LoVo (cell line): ENCODE data around the gene UMODL1.

ENCODE experiments used
- DNase-seq: peaks from one replicate; pipeline ENCODE4 v3.0.0-alpha.2; 2016; ENCODE audit warnings: low spot score

The UMODL1 gene

GRCh38 chr21:42080788-42081083, 9.6 kb downstream of the UMODL1 start:
- DNase-seq = no peak

- no peak for DNase-seq
These were observed 10.0 kb downstream of the UMODL1 start for GRCh38 chr21:42081138-42081537.

GRCh38 chr21:42081931-42082381, 10.8 kb downstream of the UMODL1 start:
- no peak for DNase-seq

GRCh38 chr21:42082501-42083360, 11.6 kb downstream of the UMODL1 start:
- no peak for DNase-seq

- DNase-seq = no peak
These were observed 12.2 kb downstream of the UMODL1 start for GRCh38 chr21:42083361-42083690.

- no peak for DNase-seq
These were observed 13.0 kb downstream of the UMODL1 start for GRCh38 chr21:42084079-42084478.

- DNase-seq = no peak
These were observed 14.3 kb downstream of the UMODL1 start for GRCh38 chr21:42085246-42086077.

- no peak for DNase-seq
These were observed 15.9 kb downstream of the UMODL1 start for GRCh38 chr21:42086969-42087368.

- no peak for DNase-seq
These were observed 17.0 kb downstream of the UMODL1 start for GRCh38 chr21:42088148-42088547.

GRCh38 chr21:42088658-42089057, 17.5 kb downstream of the UMODL1 start:
- DNase-seq = no peak

GRCh38 chr21:42089093-42089631, 18.0 kb downstream of the UMODL1 start:
- no peak for DNase-seq

GRCh38 chr21:42089665-42090310, 18.7 kb downstream of the UMODL1 start:
- DNase-seq = no peak

GRCh38 chr21:42091899-42092508, 20.9 kb downstream of the UMODL1 start:
- no peak for DNase-seq

GRCh38 chr21:42092771-42093170, 21.7 kb downstream of the UMODL1 start:
- no peak for DNase-seq

- no peak for DNase-seq
These were observed 22.1 kb downstream of the UMODL1 start for GRCh38 chr21:42093186-42093585.

GRCh38 chr21:42093991-42094421, 22.9 kb downstream of the UMODL1 start:
- DNase-seq = no peak

GRCh38 chr21:42094811-42095210, 23.7 kb downstream of the UMODL1 start:
- no peak for DNase-seq

- DNase-seq = no peak
These were observed 24.5 kb downstream of the UMODL1 start for GRCh38 chr21:42095581-42095980.

- no peak for DNase-seq
These were observed 25.4 kb downstream of the UMODL1 start for GRCh38 chr21:42096566-42096965.

- DNase-seq = no peak
These were observed 26.2 kb downstream of the UMODL1 start for GRCh38 chr21:42097274-42097673.

GRCh38 chr21:42097860-42098454, 26.8 kb downstream of the UMODL1 start:
- peak; percentile 91 for DNase-seq
